GM19328 (cell line): ENCODE measurements around the gene SLC7A6OS.

Experiments
- ATAC-seq: cut with Tn5 transposase; IDR thresholded peaks from one replicate; pipeline ENCODE4 v1.9.1; 2021; ENCODE audit warnings: mild to moderate bottlenecking, moderate library complexity; ENCODE audit not compliant: unreplicated experiment

SLC7A6OS gene

GRCh38 chr16:68257906-68258800 is 52.6 kb downstream of the SLC7A6OS start:
- no peak for ATAC-seq

- ATAC-seq, result no peak
These were observed 53.4 kb downstream of the SLC7A6OS start for GRCh38 chr16:68257251-68257905.

GRCh38 chr16:68255712-68256111 is 55.0 kb downstream of the SLC7A6OS start:
- ATAC-seq, result no peak

GRCh38 chr16:68253721-68254120 is 57.0 kb downstream of the SLC7A6OS start:
- no peak for ATAC-seq

- ATAC-seq, result no peak
These were observed 58.4 kb downstream of the SLC7A6OS start for GRCh38 chr16:68252383-68252782.

GRCh38 chr16:68251832-68252231 is 58.9 kb downstream of the SLC7A6OS start:
- ATAC-seq, result no peak

- ATAC-seq, result no peak
These were observed 59.8 kb downstream of the SLC7A6OS start for GRCh38 chr16:68250951-68251350.

- no peak for ATAC-seq
These were observed 61.4 kb downstream of the SLC7A6OS start for GRCh38 chr16:68249371-68249770.
